Measurements from ENCODE around the gene TBC1D5. TPM values are rescaled to one million over a fixed set of nuclear protein-coding genes. Genes with fewer than 3 reads are reported as not detected.
"Not testable (repeated sequence)": the region's sequence is repeated elsewhere in the genome, so short reads cannot be mapped to it uniquely, and the experiment has no call there.

TBC1D5 gene
- polyA plus RNA-seq, 3 donors = 8.9 to 25.6 (median 18.1) TPM

GRCh38 chr3:17532446-17532845, 210.0 kb downstream of the TBC1D5 start:
- WGBS, 3 donors = 94 to 98% (median 97%) methylated on average over 3 to 4 of the region's 4 CpGs
- not testable (repeated sequence) for H3K27ac ChIP-seq (ENCODE audit: low read depth, low read length)

- 88 to 90% (median 89%) methylated on average over 11 of the region's 11 CpGs for WGBS, 3 donors
- H3K27ac ChIP-seq (ENCODE audit: low read depth, low read length) = no peak overlapping the region
These were observed 212.8 kb downstream of the TBC1D5 start for GRCh38 chr3:17529677-17530076.

- WGBS, 3 donors = 87 to 91% (median 90%) methylated on average over 13 of the region's 13 CpGs
- no peak overlapping the region for H3K27ac ChIP-seq (ENCODE audit: low read depth, low read length)
These were observed 224.0 kb downstream of the TBC1D5 start for GRCh38 chr3:17518189-17519059.

GRCh38 chr3:17515445-17516234, 226.8 kb downstream of the TBC1D5 start:
- no peak overlapping the region for H3K27ac ChIP-seq (ENCODE audit: low read depth, low read length)
- 70 to 83% (median 81%) methylated on average over 4 of the region's 4 CpGs for WGBS, 3 donors

GRCh38 chr3:17514597-17514996, 227.8 kb downstream of the TBC1D5 start:
- no peak overlapping the region for H3K27ac ChIP-seq (ENCODE audit: low read depth, low read length)

GRCh38 chr3:17510265-17510664, 232.2 kb downstream of the TBC1D5 start:
- H3K27ac ChIP-seq (ENCODE audit: low read depth, low read length) = no peak overlapping the region
- WGBS, 3 donors = 85 to 91% (median 89%) methylated on average over 4 of the region's 4 CpGs

- 78 to 94% (median 92%) methylated on average over 4 of the region's 4 CpGs for WGBS, 3 donors
- H3K27ac ChIP-seq (ENCODE audit: low read depth, low read length) = no peak overlapping the region
These were observed 234.2 kb downstream of the TBC1D5 start for GRCh38 chr3:17508180-17508752.

- no peak overlapping the region for H3K27ac ChIP-seq (ENCODE audit: low read depth, low read length)
These were observed 235.0 kb downstream of the TBC1D5 start for GRCh38 chr3:17507480-17507879.

- H3K27ac ChIP-seq (ENCODE audit: low read depth, low read length) = no peak overlapping the region
These were observed 236.6 kb downstream of the TBC1D5 start for GRCh38 chr3:17505856-17506255.

GRCh38 chr3:17501745-17502144, 240.7 kb downstream of the TBC1D5 start:
- no peak overlapping the region for H3K27ac ChIP-seq (ENCODE audit: low read depth, low read length)
- 97 to 99% (median 98%) methylated on average over 2 of the region's 2 CpGs for WGBS, 3 donors

GRCh38 chr3:17500618-17501017, 241.8 kb downstream of the TBC1D5 start:
- WGBS, 3 donors = 86 to 92% (median 89%) methylated on average over 2 of the region's 2 CpGs
- H3K27ac ChIP-seq (ENCODE audit: low read depth, low read length) = no peak overlapping the region

GRCh38 chr3:17494117-17494809, 248.2 kb downstream of the TBC1D5 start:
- WGBS, 3 donors = 90 to 95% (median 90%) methylated on average over 11 of the region's 11 CpGs

GRCh38 chr3:17491601-17492000, 250.8 kb downstream of the TBC1D5 start:
- no peak overlapping the region for H3K27ac ChIP-seq (ENCODE audit: low read depth, low read length)

More at GRCh38 chr3:17494117-17494809, 248.2 kb downstream of the TBC1D5 start:
- no peak overlapping the region for H3K27ac ChIP-seq (ENCODE audit: low read depth, low read length)

GRCh38 chr3:17491190-17491589, 251.2 kb downstream of the TBC1D5 start:
- 81 to 90% (median 84%) methylated on average over 1 of the region's 1 CpG for WGBS, 3 donors
- H3K27ac ChIP-seq (ENCODE audit: low read depth, low read length) = not testable (repeated sequence)

More at GRCh38 chr3:17491601-17492000, 250.8 kb downstream of the TBC1D5 start:
- 71 to 86% (median 73%) methylated on average over 4 of the region's 4 CpGs for WGBS, 3 donors

- H3K27ac ChIP-seq (ENCODE audit: low read depth, low read length) = no peak overlapping the region
These were observed 253.3 kb downstream of the TBC1D5 start for GRCh38 chr3:17489139-17489538.

GRCh38 chr3:17481116-17481515, 261.3 kb downstream of the TBC1D5 start:
- WGBS, 3 donors = 91 to 93% (median 91%) methylated on average over 10 of the region's 10 CpGs

GRCh38 chr3:17479681-17480405, 262.6 kb downstream of the TBC1D5 start:
- WGBS, 3 donors = 98 to 99% (median 98%) methylated on average over 16 of the region's 16 CpGs
- H3K27ac ChIP-seq (ENCODE audit: low read depth, low read length) = no peak overlapping the region

More at GRCh38 chr3:17481116-17481515, 261.3 kb downstream of the TBC1D5 start:
- H3K27ac ChIP-seq (ENCODE audit: low read depth, low read length) = no peak overlapping the region

- H3K27ac ChIP-seq (ENCODE audit: low read depth, low read length) = no peak overlapping the region
- 51 to 64% (median 55%) methylated on average over 2 of the region's 2 CpGs for WGBS, 3 donors
These were observed 263.8 kb downstream of the TBC1D5 start for GRCh38 chr3:17478673-17479072.

Measured in adipose tissue (tissue), 3 donors.